ENCODE data around the gene ZC3H12C.
"Not testable (repeated sequence)": the region's sequence is repeated elsewhere in the genome, so short reads cannot be mapped to it uniquely, and the experiment has no call there.

The ZC3H12C gene

GRCh38 chr11:110208678-110209312, 115.6 kb downstream of the ZC3H12C start:
- in situ Hi-C loops (cut with HindIII; ENCODE audit: low sequenced_read_pairs) = not testable (repeated sequence)

- in situ Hi-C loops (cut with HindIII; ENCODE audit: low sequenced_read_pairs) = not testable (repeated sequence)
Observed at GRCh38 chr11:110209313-110209694, 116.1 kb downstream of the ZC3H12C start.

DNA sequence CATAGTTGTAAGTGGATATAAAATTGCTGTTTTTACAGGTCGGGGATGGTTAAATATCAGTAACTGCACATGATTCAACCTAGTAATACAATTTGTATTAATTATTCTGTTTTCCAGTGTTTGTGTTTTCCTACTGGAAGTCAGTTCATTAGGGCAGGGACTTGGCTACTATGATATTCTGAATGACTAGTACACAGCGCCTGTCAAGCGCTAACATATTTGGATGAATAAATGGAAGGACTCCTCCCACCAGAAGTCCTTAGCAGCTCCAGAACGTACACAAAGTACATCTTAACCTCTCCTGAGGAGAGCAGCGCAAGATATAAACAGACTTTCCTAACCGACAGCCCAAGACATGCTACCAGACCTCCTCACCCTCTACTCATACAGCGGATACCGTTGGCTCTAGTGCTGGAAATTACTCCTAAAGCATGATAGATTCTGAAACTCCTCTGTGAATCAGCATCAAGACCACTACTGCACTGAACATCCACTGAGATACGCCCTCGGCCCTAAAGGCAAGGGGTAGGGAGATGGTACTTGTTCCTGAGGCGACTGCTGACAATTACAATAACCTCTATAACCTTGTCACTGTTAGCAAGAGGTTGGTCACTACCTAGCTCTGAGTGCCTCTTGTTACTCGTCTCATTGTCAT, 124.2 kb downstream of the ZC3H12C start:
- in situ Hi-C loops (cut with HindIII; ENCODE audit: low sequenced_read_pairs) = no loop called here

DNA sequence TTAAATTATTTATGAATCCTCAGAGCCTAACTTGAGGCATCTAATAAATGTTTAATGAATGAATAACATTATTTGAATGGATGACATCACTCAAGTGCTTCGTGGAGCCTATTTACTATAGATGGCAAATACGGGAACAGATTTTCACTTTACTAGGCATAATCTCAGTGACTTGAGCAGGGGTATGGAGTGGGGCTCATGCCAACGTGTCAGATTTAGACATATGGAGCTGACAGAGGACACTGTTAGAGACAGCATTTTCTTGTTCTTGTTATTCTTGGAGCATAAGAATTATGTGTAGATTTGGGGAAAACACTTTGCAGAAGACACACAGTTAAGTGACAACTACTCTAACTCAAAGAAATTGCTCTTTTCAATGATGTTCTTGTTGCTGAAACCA, 124.7 kb downstream of the ZC3H12C start:
- in situ Hi-C loops (cut with HindIII; ENCODE audit: low sequenced_read_pairs) = no loop called here

DNA sequence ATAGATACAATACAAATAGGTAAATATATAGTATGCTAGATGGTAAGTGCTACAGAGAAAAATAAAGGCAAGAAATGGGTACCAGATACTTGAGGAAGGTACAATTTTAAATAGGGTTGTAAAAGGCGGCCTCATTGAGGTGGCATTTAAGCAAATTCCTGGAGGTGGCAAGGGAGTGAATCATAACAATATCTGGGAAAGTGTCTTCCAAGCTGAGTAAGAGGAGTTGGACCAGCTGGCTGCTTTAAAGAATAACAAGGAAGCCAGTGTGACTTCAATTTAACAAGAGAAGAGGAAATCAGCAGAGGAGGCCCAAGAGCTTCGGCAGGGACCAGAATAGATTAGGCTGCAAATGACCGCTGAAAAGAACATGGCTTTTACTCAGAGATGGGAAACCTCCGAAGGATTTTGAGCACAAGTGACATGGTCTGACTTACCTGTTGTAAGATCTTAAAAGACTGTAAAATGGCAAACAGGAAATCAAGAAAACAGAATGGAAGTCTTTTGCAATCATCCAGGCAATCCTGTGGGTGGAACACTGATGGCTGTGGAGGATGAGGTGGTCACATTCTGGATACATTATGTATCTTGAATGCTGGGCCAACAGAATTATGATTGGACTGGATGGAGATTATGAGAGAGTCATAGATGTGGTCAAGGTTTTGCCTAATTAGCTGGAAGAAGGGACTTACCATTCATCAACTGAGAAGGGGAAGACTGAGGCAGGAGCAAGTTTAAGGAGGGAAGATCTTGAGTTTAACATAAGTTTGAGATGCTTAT, 126.0 kb downstream of the ZC3H12C start:
- in situ Hi-C loops (cut with HindIII; ENCODE audit: low sequenced_read_pairs) = no loop called here

All from DLD1 (cell line).